SK-N-SH (cell line): ENCODE results near the gene KIR3DL3. TPM values are rescaled to one million over a fixed set of nuclear protein-coding genes. Genes with fewer than 3 reads are reported as not detected.
"Not testable (repeated sequence)": the region's sequence is repeated elsewhere in the genome, so short reads cannot be mapped to it uniquely, and the experiment has no call there.

Source experiments
- CTCF ChIA-PET: fragments of 300-600, 350-600 bp; formaldehyde crosslinking; extraction: SDS; loops from one replicate; lab custom pipeline; 2021; lab: Yijun Ruan, JAX
- POLR2A ChIA-PET: fragments of 350-600 bp; sonication (Branson Sonifier 250); formaldehyde crosslinking; extraction: SDS; loops from one replicate; lab custom pipeline; 2020; ENCODE audit warnings: antibody characterized with exemption, inconsistent platforms; lab: Yijun Ruan, JAX
- DNase-seq: peaks from one replicate; pipeline ENCODE4 v3.0.0; 2012
- H2AFZ ChIP-seq: fragments of 200-600 bp; sonication (generic); 2 replicates; pipeline ENCODE4 v1.8.1; 2016; ENCODE audit warnings: antibody characterized with exemption, mild to moderate bottlenecking, low read depth
- H3F3A ChIP-seq: fragments of 200-600 bp; sonication (generic); replicated peaks from 2 replicates; pipeline ENCODE3; 2016; ENCODE audit warnings: antibody characterized with exemption, mild to moderate bottlenecking; ENCODE audit not compliant: insufficient read depth
- H3K27ac ChIP-seq, 2 experiments: fragments of 200-500 bp in 1 of 2; fragments of 200-600 bp in 1 of 2; sonication (Bioruptor generic) in 1 of 2; sonication (generic), shearing (Covaris generic) in 1 of 2; 2 replicates each; pipeline versions ENCODE4 v1.5.1 to v1.6.1; 2014 to 2016; ENCODE audit warnings: low read depth in 2 of 2, inconsistent platforms in 1 of 2, low read length in 1 of 2, mild to moderate bottlenecking in 1 of 2, mixed read lengths in 1 of 2
- H3K27me3 ChIP-seq: fragments of 200-600 bp; sonication (generic), shearing (Covaris generic); 2 replicates; pipeline ENCODE4 v1.6.1; 2016; ENCODE audit warnings: mixed run types; ENCODE audit not compliant: insufficient read depth
- H3K36me3 ChIP-seq, 2 experiments: fragments of 200-500 bp in 1 of 2; fragments of 200-600 bp in 1 of 2; sonication (Bioruptor generic) in 1 of 2; sonication (generic) in 1 of 2; replicated peaks in 1 of 2; 2 replicates each; pipeline versions ENCODE3 to v1.5.1; 2014 to 2016; ENCODE audit warnings: low read length in 1 of 2, mild to moderate bottlenecking in 1 of 2; ENCODE audit not compliant: insufficient read depth in 2 of 2, control insufficient read depth in 1 of 2
- H3K4me1 ChIP-seq, 2 experiments: fragments of 200-500 bp in 1 of 2; fragments of 200-600 bp in 1 of 2; sonication (Bioruptor generic) in 1 of 2; sonication (generic), shearing (Covaris generic) in 1 of 2; 2 replicates each; pipeline versions ENCODE4 v1.5.1 to v1.6.1; 2014 to 2016; ENCODE audit warnings: low read depth in 1 of 2, low read length in 1 of 2, mixed run types in 1 of 2; ENCODE audit not compliant: insufficient read depth in 2 of 2, control insufficient read depth in 1 of 2
- H3K4me2 ChIP-seq: fragments of 200-600 bp; sonication (generic), shearing (Covaris generic); 2 replicates; pipeline ENCODE4 v1.6.1; 2017; ENCODE audit warnings: mixed run types
- H3K4me3 ChIP-seq, 2 experiments: fragments of 200-500 bp in 1 of 2; fragments of 200-600 bp in 1 of 2; sonication (Bioruptor generic) in 1 of 2; sonication (generic), shearing (Covaris generic) in 1 of 2; 2 replicates each; pipeline versions ENCODE4 v1.5.1 to v1.8.1; 2014 to 2016; ENCODE audit warnings: low read depth in 2 of 2, inconsistent platforms in 1 of 2, low read length in 1 of 2, mild to moderate bottlenecking in 1 of 2, mixed read lengths in 1 of 2, moderate library complexity in 1 of 2
- H3K79me2 ChIP-seq: fragments of 200-600 bp; sonication (generic); 2 replicates; pipeline ENCODE4 v1.8.1; 2017; ENCODE audit warnings: mild to moderate bottlenecking; ENCODE audit not compliant: insufficient read depth
- H3K9ac ChIP-seq: fragments of 200-600 bp; sonication (generic); 2 replicates; pipeline ENCODE4 v1.6.1; 2017; ENCODE audit warnings: mixed run types
- H3K9me2 ChIP-seq: fragments of 200-600 bp; sonication (generic); 2 replicates; pipeline ENCODE4 v1.6.1; 2017; ENCODE audit warnings: mixed run types
- H3K9me3 ChIP-seq: fragments of 200-600 bp; sonication (generic); 2 replicates; pipeline ENCODE4 v1.6.1; 2017; ENCODE audit warnings: mixed run types, mild to moderate bottlenecking, moderate library complexity
- H4K20me1 ChIP-seq: fragments of 200-600 bp; sonication (generic); 2 replicates; pipeline ENCODE4 v1.6.1; 2017; ENCODE audit warnings: mild to moderate bottlenecking, mixed run types; ENCODE audit not compliant: insufficient read depth
- EP300 ChIP-seq, 2 experiments: IDR thresholded peaks; 2 replicates each; pipeline versions ENCODE4 v1.4.0 to v1.6.1; 2012; ENCODE audit warnings: borderline replicate concordance in 1 of 2, low read depth in 1 of 2, low read length in 1 of 2
- EZH2phosphoT487 ChIP-seq: fragments of 200-600 bp; sonication (generic); IDR thresholded peaks from 2 replicates; pipeline ENCODE4 v1.6.1; 2017; ENCODE audit warnings: low read depth, mixed run types, mild to moderate bottlenecking, antibody characterized with exemption, moderate library complexity, borderline replicate concordance
- FOSL2 ChIP-seq: IDR thresholded peaks from 2 replicates; pipeline ENCODE4 v1.4.0; 2012; ENCODE audit warnings: low read depth, mild to moderate bottlenecking, moderate library complexity, borderline replicate concordance
- FOXM1 ChIP-seq: IDR thresholded peaks from 2 replicates; pipeline ENCODE4 v1.4.0; 2012; ENCODE audit warnings: low read depth, mild to moderate bottlenecking
- GABPA ChIP-seq: IDR thresholded peaks from 2 replicates; pipeline ENCODE4 v1.4.0; 2012; ENCODE audit warnings: low read depth, mild to moderate bottlenecking
- GATA2 ChIP-seq: sonication (generic); formaldehyde crosslinking; IDR thresholded peaks from 2 replicates; pipeline ENCODE4 v1.5.0; 2020; ENCODE audit warnings: mild to moderate bottlenecking, missing genetic modification reagents
- JUND ChIP-seq: IDR thresholded peaks from 2 replicates; pipeline ENCODE4 v1.4.0; 2012
- POLR2AphosphoS5 ChIP-seq: IDR thresholded peaks from 2 replicates; pipeline ENCODE4 v1.6.1; 2012; ENCODE audit warnings: low read depth, low read length
- RFX5 ChIP-seq: IDR thresholded peaks from 2 replicates; pipeline ENCODE4 v1.6.1; 2012; ENCODE audit warnings: mild to moderate bottlenecking, improper control_type of control experiment, low read length
- RXRA ChIP-seq: IDR thresholded peaks from 2 replicates; pipeline ENCODE4 v1.4.0; 2012; ENCODE audit warnings: low read depth, mild to moderate bottlenecking, borderline replicate concordance
- SIN3A ChIP-seq: IDR thresholded peaks from 2 replicates; pipeline ENCODE4 v1.6.1; 2012; ENCODE audit warnings: low read depth, mild to moderate bottlenecking, low read length, moderate library complexity, borderline replicate concordance
- TAF1 ChIP-seq: IDR thresholded peaks from 2 replicates; pipeline ENCODE4 v1.6.1; 2012; ENCODE audit warnings: low read depth, mild to moderate bottlenecking, low read length, moderate library complexity, borderline replicate concordance
- WGBS: methylation state at CpG from one replicate; pipeline ENCODE4 v1.1.6; 2017; ENCODE audit warnings: low lambda C conversion rate; 5-methylcytosine and 5-hydroxymethylcytosine counted together
- polyA plus RNA-seq, 3 experiments: library from polyadenylated mRNA; depleted of rRNA; stranded (reverse); fragments of >200 nt; gene quantifications; 2 replicates each; pipeline ENCODE4 v1.2.3, GENCODE V29; 2012
- TF ChIP-seq, protein P1 (sequence below): fragments of 150-350 bp; IDR thresholded peaks from 2 replicates; pipeline ENCODE4 v1.6.1; 2017; ENCODE audit warnings: antibody characterized with exemption, low read length, low read depth, borderline replicate concordance
- TF ChIP-seq, protein P2 (sequence below): IDR thresholded peaks from 2 replicates; pipeline ENCODE4 v1.4.0; 2012; ENCODE audit warnings: low read depth, borderline replicate concordance
- TF ChIP-seq, protein P3 (sequence below): fragments of 150-350 bp; IDR thresholded peaks from 2 replicates; pipeline ENCODE4 v1.6.1; 2016; ENCODE audit warnings: mild to moderate bottlenecking, low read depth, low read length
- TF ChIP-seq, protein P4 (sequence below): IDR thresholded peaks from 2 replicates; pipeline ENCODE4; 2012

The KIR3DL3 gene
- polyA plus RNA-seq, 1 of the 3 experiments (the other 2 are of a cell fraction): not detected

DNA sequence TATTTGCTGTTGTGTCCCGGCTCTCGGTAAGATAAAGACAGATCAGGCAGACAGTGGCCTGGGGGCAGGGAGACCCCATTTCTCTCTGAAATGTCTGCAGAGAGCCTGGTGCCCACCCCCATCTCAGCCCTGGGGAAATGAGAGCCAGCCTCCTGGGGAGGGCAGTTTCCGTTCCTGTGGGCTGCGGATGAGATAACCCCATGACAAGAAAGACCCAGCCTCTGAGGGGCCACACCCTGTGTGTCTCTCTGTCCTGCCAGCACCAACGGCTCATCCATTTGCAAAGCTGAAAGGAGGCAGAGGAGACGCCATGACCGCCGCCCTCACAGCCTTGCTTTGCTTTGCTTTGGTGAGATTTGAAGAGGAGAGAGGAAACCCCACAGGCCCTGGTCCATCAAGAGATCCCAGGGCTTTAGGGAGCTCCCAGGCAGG lies 28.1 kb upstream of the KIR3DL3 start (continued):
- TF ChIP-seq, protein P1, sequence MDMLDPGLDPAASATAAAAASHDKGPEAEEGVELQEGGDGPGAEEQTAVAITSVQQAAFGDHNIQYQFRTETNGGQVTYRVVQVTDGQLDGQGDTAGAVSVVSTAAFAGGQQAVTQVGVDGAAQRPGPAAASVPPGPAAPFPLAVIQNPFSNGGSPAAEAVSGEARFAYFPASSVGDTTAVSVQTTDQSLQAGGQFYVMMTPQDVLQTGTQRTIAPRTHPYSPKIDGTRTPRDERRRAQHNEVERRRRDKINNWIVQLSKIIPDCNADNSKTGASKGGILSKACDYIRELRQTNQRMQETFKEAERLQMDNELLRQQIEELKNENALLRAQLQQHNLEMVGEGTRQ: no peak
- TF ChIP-seq FOXM1 (no peak), SIN3A (no peak), RXRA (no peak), JUND (no peak), GATA2 (CRISPR knock-in tag) (no peak), TAF1 (no peak)
- TF ChIP-seq, protein P2, sequence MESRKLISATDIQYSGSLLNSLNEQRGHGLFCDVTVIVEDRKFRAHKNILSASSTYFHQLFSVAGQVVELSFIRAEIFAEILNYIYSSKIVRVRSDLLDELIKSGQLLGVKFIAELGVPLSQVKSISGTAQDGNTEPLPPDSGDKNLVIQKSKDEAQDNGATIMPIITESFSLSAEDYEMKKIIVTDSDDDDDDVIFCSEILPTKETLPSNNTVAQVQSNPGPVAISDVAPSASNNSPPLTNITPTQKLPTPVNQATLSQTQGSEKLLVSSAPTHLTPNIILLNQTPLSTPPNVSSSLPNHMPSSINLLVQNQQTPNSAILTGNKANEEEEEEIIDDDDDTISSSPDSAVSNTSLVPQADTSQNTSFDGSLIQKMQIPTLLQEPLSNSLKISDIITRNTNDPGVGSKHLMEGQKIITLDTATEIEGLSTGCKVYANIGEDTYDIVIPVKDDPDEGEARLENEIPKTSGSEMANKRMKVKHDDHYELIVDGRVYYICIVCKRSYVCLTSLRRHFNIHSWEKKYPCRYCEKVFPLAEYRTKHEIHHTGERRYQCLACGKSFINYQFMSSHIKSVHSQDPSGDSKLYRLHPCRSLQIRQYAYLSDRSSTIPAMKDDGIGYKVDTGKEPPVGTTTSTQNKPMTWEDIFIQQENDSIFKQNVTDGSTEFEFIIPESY: no peak
- TF ChIP-seq, all 33 proteins: peak for 0

DNA sequence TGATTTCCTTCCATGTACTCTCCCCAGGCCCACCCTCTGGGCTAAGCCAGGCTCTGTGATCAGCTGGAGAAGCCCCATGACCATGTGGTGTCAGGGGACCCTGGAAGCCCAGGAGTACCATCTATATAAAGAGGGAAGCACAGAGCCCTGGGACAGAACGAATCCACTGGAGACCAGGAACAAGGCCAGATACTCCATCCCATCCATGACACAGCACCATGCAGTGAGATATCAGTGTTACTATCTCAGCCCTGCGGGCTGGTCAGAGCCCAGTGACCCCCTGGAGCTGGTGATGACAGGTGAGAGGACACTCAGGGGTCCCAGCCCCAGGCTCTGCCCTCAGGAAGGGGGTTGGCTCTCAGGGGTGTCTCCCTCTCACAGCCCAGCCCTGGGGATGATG lies 27.5 kb upstream of the KIR3DL3 start:
- H2AFZ ChIP-seq: no peak overlapping the region
- peaks cover 10% of the 10 kb centered on the region; the same call in 1 of the 2 replicates for H3K27me3 ChIP-seq
- H3K79me2 ChIP-seq: no peaks in the 10 kb centered on the region
- no peak for DNase-seq
- H3K4me1 ChIP-seq: no peaks in the 10 kb centered on the region
- H3K27ac ChIP-seq: no peak overlapping the region
- CTCF ChIA-PET: no interaction called here
- H3F3A ChIP-seq: no peaks in the 10 kb centered on the region
- H3K4me3 ChIP-seq: no peak overlapping the region
- H3K9me3 ChIP-seq: no peaks in the 10 kb centered on the region
- POLR2A ChIA-PET: no interaction called here
- H3K9me2 ChIP-seq: no peaks in the 10 kb centered on the region
- 0% methylated on average over 2 of the region's 2 CpGs for WGBS
- H3K4me2 ChIP-seq: no peak overlapping the region
- H3K36me3 ChIP-seq: no peaks in the 10 kb centered on the region
- no peaks in the 10 kb centered on the region for H4K20me1 ChIP-seq
- no peak overlapping the region for H3K9ac ChIP-seq
- TF ChIP-seq GATA2 (CRISPR knock-in tag) (no peak), RFX5 (no peak), GABPA (no peak), EZH2phosphoT487 (no peak), POLR2AphosphoS5 (no peak), FOSL2 (no peak), SIN3A (no peak), EP300 (IDR thresholded peaks at IDR 0.05; ENCODE audit: borderline replicate concordance in 1 of 2, low read depth in 1 of 2, low read length in 1 of 2) (no peak)
- TF ChIP-seq, protein P3, sequence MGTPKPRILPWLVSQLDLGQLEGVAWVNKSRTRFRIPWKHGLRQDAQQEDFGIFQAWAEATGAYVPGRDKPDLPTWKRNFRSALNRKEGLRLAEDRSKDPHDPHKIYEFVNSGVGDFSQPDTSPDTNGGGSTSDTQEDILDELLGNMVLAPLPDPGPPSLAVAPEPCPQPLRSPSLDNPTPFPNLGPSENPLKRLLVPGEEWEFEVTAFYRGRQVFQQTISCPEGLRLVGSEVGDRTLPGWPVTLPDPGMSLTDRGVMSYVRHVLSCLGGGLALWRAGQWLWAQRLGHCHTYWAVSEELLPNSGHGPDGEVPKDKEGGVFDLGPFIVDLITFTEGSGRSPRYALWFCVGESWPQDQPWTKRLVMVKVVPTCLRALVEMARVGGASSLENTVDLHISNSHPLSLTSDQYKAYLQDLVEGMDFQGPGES: no peak
- TF ChIP-seq, protein P1: no peak
- TF ChIP-seq, protein P4, sequence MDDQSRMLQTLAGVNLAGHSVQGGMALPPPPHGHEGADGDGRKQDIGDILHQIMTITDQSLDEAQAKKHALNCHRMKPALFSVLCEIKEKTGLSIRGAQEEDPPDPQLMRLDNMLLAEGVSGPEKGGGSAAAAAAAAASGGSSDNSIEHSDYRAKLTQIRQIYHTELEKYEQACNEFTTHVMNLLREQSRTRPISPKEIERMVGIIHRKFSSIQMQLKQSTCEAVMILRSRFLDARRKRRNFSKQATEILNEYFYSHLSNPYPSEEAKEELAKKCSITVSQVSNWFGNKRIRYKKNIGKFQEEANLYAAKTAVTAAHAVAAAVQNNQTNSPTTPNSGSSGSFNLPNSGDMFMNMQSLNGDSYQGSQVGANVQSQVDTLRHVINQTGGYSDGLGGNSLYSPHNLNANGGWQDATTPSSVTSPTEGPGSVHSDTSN: no peak
- TF ChIP-seq, protein P2: no peak

DNA sequence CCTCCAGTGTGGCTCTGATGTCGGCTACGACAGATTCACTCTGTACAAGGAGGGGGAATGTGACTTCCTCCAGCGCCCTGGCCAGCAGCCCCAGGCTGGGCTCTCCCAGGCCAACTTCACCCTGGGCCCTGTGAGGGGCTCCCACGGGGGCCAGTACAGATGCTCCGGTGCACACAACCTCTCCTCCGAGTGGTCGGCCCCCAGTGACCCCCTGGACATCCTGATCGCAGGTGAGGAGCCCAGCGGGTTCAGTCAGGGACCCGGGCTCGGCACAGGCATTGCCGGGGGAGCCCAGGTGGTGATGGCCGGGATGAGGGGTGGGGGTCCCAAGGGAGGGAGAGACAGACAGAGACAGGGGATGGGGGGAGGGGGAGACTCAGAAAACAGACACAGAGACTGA lies 26.5 kb upstream of the KIR3DL3 start:
- H3K4me3 ChIP-seq, H4K20me1 ChIP-seq, H3F3A ChIP-seq, H3K4me2 ChIP-seq, POLR2A ChIA-PET, H3K9me3 ChIP-seq, H3K9me2 ChIP-seq, H3K27ac ChIP-seq, DNase-seq, H2AFZ ChIP-seq, H3K79me2 ChIP-seq, H3K36me3 ChIP-seq, H3K9ac ChIP-seq, H3K4me1 ChIP-seq: not testable (repeated sequence)
- 0% methylated on average over 3 of the region's 13 CpGs for WGBS
- H3K27me3 ChIP-seq: peaks cover 10% of the 10 kb centered on the region; the same call in 1 of the 2 replicates
- CTCF ChIA-PET: interaction anchor here (2.2 kb wide), 1 partner anchor 20 kb away, joined by 6 read pairs; no protein-coding TSS in a partner anchor
